DLD1 (cell line): ENCODE measurements around the gene CDC25A.
"Not testable (repeated sequence)": the region's sequence is repeated elsewhere in the genome, so short reads cannot be mapped to it uniquely, and the experiment has no call there.

ENCODE experiments used
- in situ Hi-C: cut with HindIII; loops from 2 replicates; pipeline ENCODE4 v1.10.0; 2017; ENCODE audit warnings: low sequenced_read_pairs

CDC25A gene

DNA sequence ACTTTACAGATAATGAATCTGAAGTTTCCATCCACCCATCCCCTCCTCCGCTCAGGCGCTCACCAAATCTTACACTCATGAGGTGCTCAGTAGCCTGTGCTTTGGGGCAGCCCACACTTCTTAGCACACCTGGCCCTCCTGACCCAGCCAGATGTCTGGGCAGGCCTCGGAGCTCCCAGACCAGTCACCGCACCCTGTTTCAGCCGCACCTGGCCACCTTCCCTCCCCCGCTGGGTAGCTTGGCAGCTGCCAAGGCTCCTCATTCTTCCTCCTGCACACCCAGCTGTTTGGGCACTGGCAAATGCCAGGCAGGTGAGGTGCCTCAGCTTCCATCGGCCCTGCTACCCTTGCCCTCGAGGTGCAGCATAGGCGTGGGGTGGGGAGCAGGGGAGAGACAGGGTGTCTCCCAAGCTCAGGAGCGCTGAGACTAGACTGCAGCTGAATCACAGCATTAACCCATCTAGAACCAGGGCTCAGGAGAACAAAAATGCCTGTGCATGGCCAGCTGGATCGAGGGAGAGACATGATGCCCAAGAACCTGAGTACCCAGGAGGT, 45.8 kb downstream of the CDC25A start:
- in situ Hi-C loops, result no loop called here

DNA sequence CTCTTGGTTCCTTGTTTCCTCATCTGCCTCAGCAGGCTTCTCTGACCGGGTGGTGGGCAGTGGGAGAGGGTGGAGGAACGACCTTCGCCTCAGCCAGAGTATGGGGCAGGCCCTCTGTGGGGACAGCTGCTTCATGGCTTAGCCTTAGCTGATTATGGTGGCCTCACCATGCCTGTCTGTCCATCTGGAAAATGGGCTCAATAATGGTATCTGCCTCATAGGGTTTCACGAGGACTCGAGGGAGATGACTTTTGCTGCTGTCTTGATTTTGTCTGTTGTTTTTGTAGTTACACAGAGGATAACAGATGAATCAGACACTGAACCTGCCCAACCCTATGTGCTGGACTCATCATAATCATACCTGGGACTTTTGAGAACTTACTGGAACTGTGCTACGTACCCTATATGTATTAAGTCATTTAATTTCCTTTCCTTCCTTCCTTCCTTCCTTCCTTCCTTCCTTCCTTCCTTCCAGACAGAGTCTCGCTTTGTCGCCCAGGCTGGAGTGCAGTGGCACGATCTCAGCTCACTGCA, 46.5 kb downstream of the CDC25A start:
- in situ Hi-C loops, result no loop called here

DNA sequence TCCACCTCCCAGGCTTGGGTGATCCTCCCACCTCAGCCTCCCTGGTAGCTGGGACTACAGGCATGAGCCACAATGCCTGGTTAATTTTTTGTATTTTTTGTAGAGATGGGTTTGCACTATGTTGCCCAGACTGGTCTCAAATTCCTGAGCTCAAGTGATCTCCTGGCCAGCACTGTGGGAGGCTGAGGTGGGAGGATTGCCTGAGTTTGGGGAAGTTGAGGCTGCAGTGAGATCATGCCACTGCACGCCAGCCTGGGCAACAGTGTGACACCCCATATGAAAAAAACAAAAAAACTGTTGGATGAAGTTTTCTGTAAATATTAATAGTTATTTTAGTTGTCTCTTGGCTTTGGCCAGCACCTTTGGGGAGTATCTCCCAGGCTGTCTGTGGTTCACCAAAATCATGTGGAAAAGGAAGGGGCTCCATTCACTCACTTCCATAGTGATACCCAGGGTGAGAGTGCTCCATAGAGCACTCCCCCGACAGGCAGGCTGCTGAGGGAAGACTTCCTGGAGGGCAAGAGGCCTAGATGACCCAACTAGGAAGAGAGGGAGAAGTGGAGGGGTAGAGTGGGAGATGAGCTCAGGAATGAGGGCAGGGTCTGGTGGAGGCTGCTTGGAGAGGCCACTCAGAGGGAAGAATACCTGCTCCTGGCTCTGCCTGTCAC, 47.1 kb downstream of the CDC25A start:
- in situ Hi-C loops, result no loop called here

DNA sequence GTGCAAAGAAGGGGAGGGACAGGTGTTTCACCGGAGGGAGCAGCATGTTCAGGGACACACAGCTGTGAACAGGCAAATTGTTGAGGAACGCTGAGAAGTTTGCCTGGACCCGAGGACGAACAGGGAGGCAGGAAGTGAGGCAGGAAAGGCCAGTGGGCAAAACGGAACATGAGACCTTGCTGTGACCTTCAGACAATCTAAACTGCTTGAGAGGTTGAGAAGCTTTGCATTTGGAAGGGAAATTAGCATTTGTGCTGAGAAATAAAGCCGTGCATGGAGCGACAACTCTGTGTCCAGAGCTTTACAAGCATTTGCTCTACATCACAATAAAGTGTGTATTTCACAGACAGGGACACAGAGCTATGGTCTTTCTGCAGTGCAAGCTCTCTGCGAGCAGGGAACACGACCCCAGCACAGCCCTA, 47.9 kb downstream of the CDC25A start:
- in situ Hi-C loops, result no loop called here

DNA sequence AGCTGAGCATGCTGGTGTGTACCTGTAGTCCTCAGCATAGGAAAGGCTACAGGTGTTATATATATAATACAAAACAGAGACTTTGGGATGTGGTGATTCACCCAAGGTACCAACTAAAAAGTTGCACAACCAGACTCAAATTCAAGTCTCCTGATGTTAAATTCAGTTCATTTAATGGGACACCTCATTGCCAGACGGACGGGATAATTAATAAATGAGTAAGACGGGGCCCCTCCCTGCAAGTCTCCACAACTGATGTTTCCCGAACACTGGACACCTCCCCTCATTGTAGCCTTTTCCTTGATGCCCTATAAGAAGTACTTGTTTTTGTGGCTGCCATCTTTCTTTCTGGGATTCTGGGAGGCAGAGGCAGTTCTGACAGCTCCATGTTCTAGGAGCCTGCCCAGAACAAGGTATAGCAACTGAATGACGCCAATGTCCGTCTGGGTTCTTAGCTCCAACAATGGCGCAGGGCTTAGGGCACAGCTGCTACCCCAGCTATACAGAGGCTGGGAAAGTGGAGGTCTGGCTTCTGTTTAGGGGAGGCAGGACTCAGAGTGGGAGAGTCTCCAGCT, 50.7 kb downstream of the CDC25A start:
- in situ Hi-C loops, result no loop called here

DNA sequence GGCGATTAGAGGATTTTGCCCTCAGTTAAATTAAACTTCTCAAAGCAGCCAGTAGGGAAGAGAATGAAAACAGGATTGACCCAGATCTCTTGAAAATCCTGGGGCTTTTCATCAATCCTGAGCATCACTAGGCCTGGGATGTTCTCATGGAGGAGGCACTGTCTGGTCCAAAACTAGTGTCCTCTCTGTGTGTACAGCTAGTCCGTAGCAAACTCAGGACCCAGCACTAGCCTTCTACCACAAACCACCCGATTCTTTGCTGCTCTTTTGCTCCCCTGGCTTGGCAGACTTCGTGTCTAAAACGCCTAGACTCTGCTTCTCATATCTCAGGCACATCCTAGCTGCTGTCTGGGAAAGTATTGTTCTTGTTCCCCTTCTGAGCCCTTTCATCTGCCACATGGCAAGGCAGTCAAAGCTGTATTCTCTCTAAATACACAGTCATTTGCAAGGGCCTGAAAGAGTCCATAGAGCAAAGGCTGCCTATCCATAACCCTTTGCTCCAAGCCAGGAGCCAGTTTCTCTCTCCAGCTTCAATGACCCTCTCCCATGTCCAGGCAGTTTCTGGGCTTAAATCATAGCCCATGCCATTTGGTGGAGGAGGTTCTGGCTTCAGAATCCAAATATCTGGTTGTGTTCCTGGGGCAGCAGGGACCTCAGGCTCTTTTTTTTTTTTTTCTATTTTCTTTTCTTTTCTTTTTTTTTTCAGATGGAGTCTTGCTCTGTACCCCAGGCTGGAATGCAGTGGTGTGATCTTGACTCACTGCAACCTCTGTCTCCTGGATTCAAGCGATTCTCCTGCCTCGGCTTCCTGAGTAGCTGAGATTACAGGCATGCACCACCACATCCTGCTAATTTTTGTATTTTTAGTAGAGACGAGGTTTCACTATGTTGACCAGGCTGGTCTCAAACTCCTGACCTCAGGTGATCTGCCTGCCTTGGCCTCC, 52.4 kb downstream of the CDC25A start:
- in situ Hi-C loops, result no loop called here

DNA sequence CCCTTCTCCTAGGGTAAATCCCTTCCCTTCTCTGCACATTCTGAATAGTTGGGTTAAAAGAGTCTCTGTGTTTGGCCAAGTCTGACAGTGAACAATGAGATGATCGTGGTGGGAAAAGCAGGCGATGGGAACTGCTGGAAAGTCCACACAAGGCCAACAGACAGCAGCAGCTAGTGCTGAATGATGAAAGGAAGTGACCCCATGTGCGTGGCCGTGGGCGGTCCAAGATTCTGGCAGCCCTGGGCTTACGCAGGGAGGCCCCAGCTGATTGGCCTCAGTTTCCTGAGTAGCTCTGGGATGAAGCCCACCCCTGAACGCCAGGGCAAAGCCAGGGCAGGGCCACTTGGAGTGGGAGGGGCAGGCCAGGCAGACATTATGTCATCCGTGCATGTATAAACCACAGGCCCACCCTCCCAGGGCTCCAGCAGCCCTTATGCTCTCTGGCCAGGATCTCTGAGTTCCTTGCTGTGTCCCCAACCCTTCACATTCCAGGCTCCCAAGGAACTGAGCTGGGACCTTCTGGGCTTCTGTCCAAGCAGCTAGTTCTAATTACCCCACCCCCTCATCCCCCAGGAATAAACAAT, 57.8 kb downstream of the CDC25A start:
- in situ Hi-C loops, result no loop called here

DNA sequence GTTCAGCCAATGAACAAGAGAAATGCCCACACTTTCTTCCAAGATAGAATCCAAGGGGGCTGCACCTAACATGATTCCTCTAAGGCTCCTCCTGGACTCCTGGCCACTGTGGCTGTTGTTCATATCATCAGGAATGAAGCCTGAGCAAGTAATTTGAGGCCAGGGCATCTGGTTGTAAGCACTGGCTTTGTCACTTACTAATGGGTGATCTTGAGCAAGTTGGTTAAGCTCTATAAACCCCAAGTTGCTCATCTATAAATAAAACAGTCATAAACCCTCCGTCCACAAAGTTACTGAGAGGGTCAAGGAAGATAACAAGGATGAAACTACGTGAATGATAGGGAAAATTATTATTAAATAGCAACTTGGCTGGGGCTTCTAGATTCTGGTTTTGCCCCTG, 58.3 kb downstream of the CDC25A start:
- in situ Hi-C loops, result no loop called here

DNA sequence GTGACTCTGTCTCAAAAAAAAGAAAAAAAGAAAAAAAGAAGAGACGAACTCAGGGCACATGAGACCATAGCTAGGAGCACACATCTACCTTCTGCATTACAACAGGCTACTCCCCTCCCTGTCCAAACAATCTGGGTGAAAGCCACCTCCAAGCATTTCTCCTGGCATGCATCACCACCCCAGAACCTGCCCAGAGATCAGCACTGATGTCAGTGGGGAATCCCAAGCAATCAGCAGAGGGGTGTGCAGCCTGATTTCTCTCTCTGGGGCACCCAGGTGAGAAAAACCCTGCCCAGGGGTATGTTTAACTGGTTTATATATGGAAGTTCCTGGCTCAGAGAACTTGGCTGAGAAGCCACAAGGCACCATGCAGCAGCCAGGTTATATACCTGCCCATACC, 59.4 kb downstream of the CDC25A start:
- in situ Hi-C loops, result no loop called here

DNA sequence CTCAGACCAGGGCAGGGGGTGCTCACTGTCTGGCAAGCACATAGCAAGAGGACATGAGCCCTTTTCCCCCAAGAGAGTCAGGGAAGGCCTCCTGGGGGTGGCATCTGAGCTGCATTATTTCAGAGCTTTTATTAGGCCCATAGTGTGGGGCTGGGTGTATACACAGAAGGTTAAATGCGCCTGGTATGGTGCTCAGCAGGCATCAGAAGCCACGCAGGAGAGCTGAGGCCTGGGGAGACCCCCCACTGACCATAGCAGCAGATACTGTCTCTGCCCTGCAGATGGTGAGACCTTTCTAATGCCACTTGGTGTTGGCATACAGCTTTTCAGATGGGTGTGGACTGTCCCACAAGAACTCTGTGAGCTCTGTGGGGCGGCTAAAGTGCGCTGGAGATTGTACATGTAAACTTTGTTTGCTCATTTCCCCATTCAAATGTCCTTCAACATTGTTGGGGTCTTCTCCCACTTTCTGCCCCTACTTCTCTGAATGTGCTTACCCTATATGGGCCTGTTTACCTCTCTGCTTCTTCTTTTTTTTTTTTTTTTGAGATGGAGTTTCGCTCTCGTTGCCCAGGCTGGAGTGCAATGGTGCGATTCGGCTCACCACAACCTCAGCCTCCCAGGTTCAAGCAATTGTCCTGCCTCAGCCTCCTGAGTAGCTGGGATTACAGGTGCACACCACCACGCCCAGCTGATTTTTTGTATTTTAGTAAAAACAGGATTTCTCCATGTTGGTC, 62.2 kb downstream of the CDC25A start:
- in situ Hi-C loops, result no loop called here

DNA sequence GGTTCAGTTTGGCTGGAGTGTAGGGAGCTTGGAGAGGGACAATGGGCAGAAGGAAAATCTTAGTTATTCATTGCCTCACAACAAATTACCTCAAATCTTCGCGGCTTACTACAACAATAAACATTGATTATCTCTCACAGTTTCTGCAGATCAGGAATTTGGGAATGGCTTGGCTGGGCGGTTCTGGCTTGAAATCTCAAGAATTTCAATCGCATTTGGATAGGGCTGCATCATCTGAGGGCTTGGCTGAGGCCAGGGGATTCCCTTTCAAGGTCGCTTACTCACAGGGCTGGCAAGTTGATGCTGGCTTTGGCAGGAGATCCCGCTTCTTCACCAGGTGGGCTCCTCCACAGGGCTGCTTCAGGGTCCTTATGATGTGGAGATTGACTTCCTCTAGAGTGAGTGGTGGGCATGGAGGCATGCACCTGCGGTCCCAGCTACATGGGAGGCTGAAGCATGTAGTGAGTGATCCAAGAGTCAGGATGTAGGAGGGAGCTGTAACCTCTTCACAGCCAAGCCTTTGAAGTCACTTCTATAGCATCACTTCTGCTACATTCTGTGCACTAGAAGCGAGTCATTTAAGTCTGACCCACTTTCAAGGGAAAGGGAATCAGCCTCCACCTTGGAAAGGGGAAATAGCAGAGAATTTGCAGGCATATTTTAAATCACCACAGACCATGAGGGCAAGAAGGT, 63.1 kb downstream of the CDC25A start:
- in situ Hi-C loops, result no loop called here

DNA sequence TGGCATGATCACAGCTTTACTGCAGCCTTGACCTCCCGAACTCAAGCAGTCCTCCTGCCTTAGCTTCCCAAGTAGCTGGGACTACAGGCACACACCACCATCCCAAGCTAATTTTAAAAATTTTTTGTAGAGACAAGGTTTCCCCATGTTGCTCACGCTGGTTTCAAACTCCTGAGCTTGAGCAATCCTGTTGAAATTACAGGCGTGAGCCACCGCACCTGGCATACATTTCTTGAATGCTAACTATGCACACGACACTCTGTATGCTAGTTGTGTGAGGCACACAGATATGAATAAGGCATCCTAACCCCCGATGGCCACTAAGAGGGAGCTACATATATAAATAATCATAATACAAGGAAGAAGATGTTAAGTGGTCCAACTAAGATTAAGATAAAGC, 64.9 kb downstream of the CDC25A start:
- in situ Hi-C loops, result no loop called here

DNA sequence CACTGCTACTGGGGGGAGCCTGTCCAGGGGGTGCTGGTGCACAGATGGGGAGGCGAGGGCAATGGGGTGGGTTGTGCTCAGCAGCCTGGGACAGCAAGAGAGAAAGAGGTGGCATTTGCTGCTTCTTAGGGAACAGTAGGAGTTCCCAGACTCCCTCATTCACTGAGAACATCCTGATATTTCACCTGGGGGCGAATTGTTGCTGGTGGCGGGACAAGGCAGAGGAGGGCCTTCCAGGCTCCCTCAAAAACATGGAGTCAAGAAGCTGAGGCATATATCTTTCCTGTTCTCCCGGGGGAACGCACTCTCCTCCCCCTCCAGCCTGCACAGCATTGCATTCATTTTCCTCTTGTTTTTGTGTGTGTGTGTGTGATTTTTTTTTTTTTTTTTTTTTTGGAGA, 65.7 kb downstream of the CDC25A start:
- in situ Hi-C loops, result no loop called here

DNA sequence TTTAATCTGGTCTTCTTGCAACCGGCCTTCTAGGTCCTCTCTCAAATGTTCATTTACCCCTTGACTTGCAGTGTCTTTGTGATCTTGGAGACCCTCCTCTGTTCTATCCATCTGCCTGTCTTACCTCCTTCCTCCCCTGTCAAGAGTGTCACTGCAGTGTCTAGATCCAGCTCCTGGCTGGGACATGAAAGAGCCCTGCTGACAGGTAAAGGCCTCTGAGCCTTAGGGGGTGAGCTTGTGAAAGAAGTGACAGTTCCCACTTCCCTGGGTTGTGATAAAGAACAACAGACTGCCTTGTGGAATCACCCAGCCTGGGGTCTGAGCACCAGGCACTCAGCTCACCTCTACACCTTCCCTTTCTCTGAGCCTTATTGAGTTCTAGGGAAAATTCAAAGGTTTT, 68.0 kb downstream of the CDC25A start:
- in situ Hi-C loops, result no loop called here

DNA sequence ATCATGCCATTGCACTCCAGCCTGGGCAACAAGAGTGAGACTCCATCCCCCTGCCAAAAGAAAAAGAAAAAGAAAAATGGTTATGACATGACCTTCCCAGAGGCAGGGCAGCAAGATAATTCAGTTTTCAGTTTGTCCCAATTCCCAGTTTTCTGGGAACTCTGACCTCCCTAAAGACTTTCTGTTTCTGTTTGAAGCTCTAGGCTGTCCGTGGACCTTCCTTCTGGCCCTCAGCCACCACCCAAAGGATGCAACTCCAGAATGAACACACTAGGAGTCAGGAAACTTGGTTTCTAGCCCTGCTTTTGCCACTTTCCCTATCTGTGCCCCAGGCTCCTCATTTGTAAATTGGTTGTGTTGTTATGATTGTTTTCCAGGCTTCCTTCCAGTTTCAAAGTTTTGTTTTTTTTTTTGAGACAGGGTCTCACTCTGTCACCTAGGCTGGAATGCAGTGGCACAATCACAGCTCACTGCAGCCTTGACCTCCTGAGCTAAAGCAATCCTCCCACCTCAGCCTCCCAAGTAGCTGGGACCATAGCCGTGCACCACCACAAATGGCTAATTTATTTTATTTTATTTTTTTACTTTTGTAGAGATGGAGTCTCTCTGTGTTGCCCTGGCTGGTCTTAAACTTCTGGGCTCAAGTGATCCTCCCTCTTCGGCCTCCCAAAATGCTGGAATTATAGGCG, 68.6 kb downstream of the CDC25A start:
- in situ Hi-C loops, result no loop called here

DNA sequence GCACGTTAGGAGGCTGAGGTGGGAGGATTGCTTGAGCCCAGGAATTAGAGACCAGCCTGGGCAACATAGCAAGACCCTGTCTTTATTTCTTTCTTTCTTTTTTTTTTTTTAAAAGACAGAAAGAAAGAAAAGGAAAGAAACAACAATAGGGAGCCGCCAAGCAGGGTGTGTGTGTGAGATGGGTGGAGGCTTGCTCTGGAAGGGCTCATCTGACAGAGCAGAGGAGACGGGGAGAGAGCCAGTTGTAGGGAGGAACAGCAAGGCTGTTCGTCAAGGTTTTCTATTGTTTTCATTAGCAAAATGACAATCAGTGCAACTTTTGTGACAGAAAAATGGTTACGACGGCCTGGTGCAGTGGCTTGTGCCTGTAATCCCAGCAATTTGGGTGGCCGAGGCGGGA, 69.3 kb downstream of the CDC25A start:
- in situ Hi-C loops, result no loop called here

DNA sequence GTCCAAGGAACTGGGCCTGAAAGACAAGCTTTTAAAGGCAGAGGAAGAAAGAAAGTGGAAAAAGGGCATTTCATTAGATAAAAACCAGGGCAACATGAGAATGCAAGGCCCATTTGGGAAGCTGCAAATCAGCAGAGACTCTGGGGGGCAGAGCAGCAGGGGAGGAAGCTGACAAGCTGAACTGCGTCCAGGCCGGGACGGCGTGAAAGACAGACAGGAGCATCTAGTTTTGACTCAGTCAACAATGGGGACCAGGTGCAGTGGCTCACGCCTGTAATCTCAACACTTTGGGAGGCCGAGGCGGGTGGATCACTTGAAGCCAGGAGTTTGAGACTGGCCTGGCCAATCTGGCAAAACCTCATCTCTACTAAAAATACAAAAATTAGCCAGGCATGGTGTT, 69.9 kb downstream of the CDC25A start:
- in situ Hi-C loops, result no loop called here

DNA sequence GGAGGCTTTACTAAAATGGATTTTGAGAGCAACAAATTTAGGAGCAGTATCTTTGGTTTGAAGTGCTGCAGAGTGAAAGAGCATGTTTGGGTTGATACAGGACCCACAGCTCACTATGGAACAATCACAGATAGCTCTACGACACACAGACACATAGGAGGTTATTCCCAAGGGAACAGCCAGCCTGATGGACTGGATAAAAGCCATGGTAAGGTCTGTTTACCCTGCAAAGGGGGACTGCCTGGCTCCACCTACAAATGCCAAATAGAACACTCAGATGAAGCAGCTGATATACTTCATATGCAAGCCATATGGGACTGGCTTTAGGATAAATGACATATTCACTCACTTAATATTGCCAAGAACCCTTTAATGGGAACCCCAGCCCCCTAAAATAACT, 75.4 kb downstream of the CDC25A start:
- in situ Hi-C loops, result no loop called here

DNA sequence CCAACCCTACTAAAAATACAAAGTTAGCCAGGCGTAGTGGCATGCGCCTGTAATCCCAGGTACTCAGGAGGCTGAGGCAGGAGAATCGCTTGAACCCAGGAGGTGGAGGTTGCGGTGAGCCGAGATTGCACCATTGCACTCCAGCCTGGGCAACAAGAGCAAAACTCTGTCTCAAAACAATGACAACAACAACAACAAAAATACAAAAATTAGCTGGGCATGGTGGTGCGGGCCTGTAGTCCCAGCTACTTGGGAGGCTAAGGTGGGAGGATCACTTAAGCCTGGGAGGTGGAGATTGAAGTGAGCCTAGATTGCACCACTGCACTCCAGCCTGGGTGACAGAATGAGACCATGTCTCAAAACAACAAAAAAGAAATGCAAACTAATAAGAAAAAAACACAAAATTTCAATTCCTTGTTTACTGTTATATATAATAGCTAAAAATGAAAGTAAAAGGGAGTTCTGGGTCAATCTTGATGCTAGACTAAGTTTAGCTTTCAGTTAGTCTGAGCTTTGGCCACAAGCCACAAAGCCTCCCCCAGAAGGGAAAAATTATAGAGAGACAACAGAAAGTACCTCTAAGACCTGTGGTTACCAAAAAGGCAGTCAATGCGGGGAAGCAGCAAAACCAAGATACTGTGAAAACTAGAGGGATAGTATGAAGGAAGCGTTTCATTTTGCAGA, 76.0 kb downstream of the CDC25A start:
- in situ Hi-C loops, result not testable (repeated sequence)
